PC-3 (cell line): ENCODE results near the gene MS4A13. TPM values are rescaled to one million over a fixed set of nuclear protein-coding genes. Genes with fewer than 3 reads are reported as not detected.

Experiments used
- ATAC-seq: fragments of 200-7000 bp; cut with Tn5 transposase; 2 replicates; pipeline ENCODE4 v1.9.1; 2020; ENCODE audit warnings: mild to moderate bottlenecking, moderate library complexity
- BruUV-seq: library from RNA; stranded (reverse); fragments of 400-500 nt; replicated peaks from 2 replicates; lab custom pipeline; 2021; lab: Mats Ljungman, UMichigan
- CTCF ChIA-PET: fragments of 300-600 bp; sonication (Branson Sonifier 250); formaldehyde crosslinking; loops from one replicate; lab custom pipeline; 2022; ENCODE audit warnings: antibody characterized with exemption; lab: Charles Lee
- POLR2A ChIA-PET: fragments of 300-600 bp; sonication (Branson Sonifier 250); formaldehyde crosslinking; loops from one replicate; lab custom pipeline; 2022; ENCODE audit warnings: antibody characterized with exemption; ENCODE audit not compliant: unreplicated experiment; lab: Charles Lee
- DNase-seq: peaks from one replicate; pipeline ENCODE4 v3.0.0-alpha.2; 2015
- H2AFZ ChIP-seq: fragments of 300-600 bp; sonication (generic); 2 replicates; pipeline ENCODE4 v1.6.0; 2016; ENCODE audit warnings: antibody characterized with exemption, low read length
- H3F3A ChIP-seq: fragments of 300-600 bp; sonication (generic); one replicate; pipeline ENCODE4 v1.6.0; 2017; ENCODE audit warnings: antibody characterized with exemption, low read length, control low read depth, mild to moderate bottlenecking; ENCODE audit not compliant: unreplicated experiment
- H3K27ac ChIP-seq: fragments of 300-600 bp; sonication (generic); 2 replicates; pipeline ENCODE4 v1.5.1; 2016; ENCODE audit warnings: mild to moderate bottlenecking, low read length
- H3K27me3 ChIP-seq: fragments of 300-600 bp; sonication (generic); 2 replicates; pipeline ENCODE4 v1.6.1; 2016; ENCODE audit warnings: low read length, mixed read lengths
- H3K36me3 ChIP-seq: fragments of 300-600 bp; sonication (generic); 2 replicates; pipeline ENCODE4 v1.6.1; 2016; ENCODE audit warnings: low read depth, mixed run types, low read length, mixed read lengths
- H3K4me1 ChIP-seq: fragments of 300-600 bp; sonication (generic); 2 replicates; pipeline ENCODE4 v1.5.1; 2016; ENCODE audit warnings: low read length; ENCODE audit not compliant: insufficient read depth
- H3K4me2 ChIP-seq: fragments of 300-600 bp; sonication (generic); 2 replicates; pipeline ENCODE4 v1.6.0; 2016; ENCODE audit warnings: low read length
- H3K4me3 ChIP-seq: fragments of 300-600 bp; sonication (generic); 2 replicates; pipeline ENCODE4 v1.5.1; 2016; ENCODE audit warnings: mild to moderate bottlenecking, low read length, mixed read lengths
- H3K79me2 ChIP-seq: fragments of 300-600 bp; sonication (generic); 2 replicates; pipeline ENCODE4 v1.6.1; 2017; ENCODE audit warnings: low read length, mixed read lengths
- H3K9ac ChIP-seq: fragments of 300-600 bp; sonication (generic); 2 replicates; pipeline ENCODE4 v1.6.0; 2016; ENCODE audit warnings: mild to moderate bottlenecking, low read length
- H3K9me2 ChIP-seq: fragments of 300-600 bp; sonication (generic); replicated peaks from 2 replicates; pipeline ENCODE4 v1.6.1; 2016; ENCODE audit warnings: mixed run types, low read length, mixed read lengths
- H3K9me3 ChIP-seq: fragments of 300-600 bp; sonication (generic); 2 replicates; pipeline ENCODE4 v1.6.1; 2016; ENCODE audit warnings: low read length, mixed read lengths
- H4K20me1 ChIP-seq: fragments of 300-600 bp; sonication (generic); 2 replicates; pipeline ENCODE4 v1.6.1; 2016; ENCODE audit warnings: low read length, mixed read lengths
- CTCF ChIP-seq: fragments of 300-600 bp; sonication (generic); conservative IDR thresholded peaks from 2 replicates; pipeline ENCODE4 v1.5.1; 2017; ENCODE audit warnings: antibody characterized with exemption, low read depth, mild to moderate bottlenecking, low read length
- EZH2 ChIP-seq: fragments of 300-600 bp; sonication (generic); IDR thresholded peaks from one replicate; pipeline ENCODE4 v1.6.1; 2017; ENCODE audit warnings: antibody characterized with exemption, mild to moderate bottlenecking, low read length; ENCODE audit not compliant: unreplicated experiment
- EZH2phosphoT487 ChIP-seq: fragments of 300-600 bp; sonication (generic); IDR thresholded peaks from 2 replicates; pipeline ENCODE4 v1.6.1; 2018; ENCODE audit warnings: mild to moderate bottlenecking, antibody characterized with exemption, low read length, borderline replicate concordance
- intact Hi-C: fragments of 100-400 bp; cut with micrococcal nuclease; formaldehyde crosslinking; loops from 2 replicates; pipeline ENCODE4 v1.9.0; 2023
- total RNA-seq: library from RNA; depleted of rRNA; stranded (reverse); fragments of >200 nt; gene quantifications from 2 replicates; pipeline ENCODE4 v1.2.3, GENCODE V29; 2014

Gene MS4A13
- total RNA-seq, 1 experiment from 2014 or later = not detected

- Histone ChIP-seq H3K4me2 (no peak overlapping the region), H3K9ac (no peak overlapping the region), H3K9me3 (no peaks in the 10 kb centered on the region), H3K79me2 (no peaks in the 10 kb centered on the region), H3K4me1 (no peaks in the 10 kb centered on the region), H3K4me3 (no peak overlapping the region), H3K27ac (no peak overlapping the region), H4K20me1 (no peaks in the 10 kb centered on the region), H3K9me2 (no peaks in the 10 kb centered on the region), H2AFZ (no peak overlapping the region), H3K27me3 (peaks cover 88% of the 10 kb centered on the region), H3K36me3 (no peaks in the 10 kb centered on the region), H3F3A (no peaks in the 10 kb centered on the region)
- POLR2A ChIA-PET = no interaction called here
- no peak for TF ChIP-seq CTCF
- no peak for TF ChIP-seq EZH2phosphoT487
- TF ChIP-seq EZH2 = no peak
- ATAC-seq (no peak), DNase-seq (no peak)
- CTCF ChIA-PET = no interaction called here
- BruUV-seq = no TSS peak
- intact Hi-C loops = no loop called here
Observed at GRCh38 chr11:60498399-60498798, 16.8 kb upstream of the MS4A13 start.

- H3K9me3 ChIP-seq = no peaks in the 10 kb centered on the region
- H3K79me2 ChIP-seq = no peaks in the 10 kb centered on the region
- H3K9ac ChIP-seq = no peak overlapping the region
- POLR2A ChIA-PET = no interaction called here
- H3F3A ChIP-seq = no peaks in the 10 kb centered on the region
- no TSS peak for BruUV-seq
- H3K4me2 ChIP-seq = no peak overlapping the region
- DNase-seq (no peak), ATAC-seq (no peak)
- CTCF ChIA-PET = no interaction called here
- no peaks in the 10 kb centered on the region for H3K4me1 ChIP-seq
- no peaks in the 10 kb centered on the region for H3K36me3 ChIP-seq
- no peaks in the 10 kb centered on the region for H3K9me2 ChIP-seq
- intact Hi-C loops = no loop called here
- H3K4me3 ChIP-seq = no peak overlapping the region
- no peak overlapping the region for H3K27ac ChIP-seq
- peaks cover 88% of the 10 kb centered on the region for H3K27me3 ChIP-seq
- H2AFZ ChIP-seq = no peak overlapping the region
- TF ChIP-seq EZH2phosphoT487 = no peak
- TF ChIP-seq EZH2 = no peak
- no peak for TF ChIP-seq CTCF
- H4K20me1 ChIP-seq = no peaks in the 10 kb centered on the region
Observed at GRCh38 chr11:60498853-60499252, 16.3 kb upstream of the MS4A13 start.

- Histone ChIP-seq H2AFZ (no peak overlapping the region), H3K9me3 (no peaks in the 10 kb centered on the region), H4K20me1 (no peaks in the 10 kb centered on the region), H3K4me3 (no peak overlapping the region), H3K4me1 (no peaks in the 10 kb centered on the region), H3K27me3 (peaks cover 77% of the 10 kb centered on the region), H3K9ac (no peak overlapping the region), H3K9me2 (no peaks in the 10 kb centered on the region), H3K4me2 (no peak overlapping the region), H3F3A (no peaks in the 10 kb centered on the region), H3K27ac (no peak overlapping the region), H3K36me3 (no peaks in the 10 kb centered on the region), H3K79me2 (no peaks in the 10 kb centered on the region)
- BruUV-seq = no TSS peak
- ATAC-seq (no peak), DNase-seq (no peak)
- ChIA-PET CTCF (no interaction called here), POLR2A (no interaction called here)
- intact Hi-C loops = no loop called here
- TF ChIP-seq EZH2phosphoT487 (no peak), CTCF (no peak), EZH2 (no peak)
Observed at GRCh38 chr11:60500276-60500910, 14.8 kb upstream of the MS4A13 start.
